Measurements from ENCODE around the gene ZBTB45. TPM values are rescaled to one million over a fixed set of nuclear protein-coding genes. Genes with fewer than 3 reads are reported as not detected.

ZBTB45 gene
- total and polyA plus RNA-seq, 9 of the 15 experiments (the other 6 are each of a cell fraction or from before 2014, with no cell fraction given) = 0.08 to 16.1 (median 1.8) TPM

DNA sequence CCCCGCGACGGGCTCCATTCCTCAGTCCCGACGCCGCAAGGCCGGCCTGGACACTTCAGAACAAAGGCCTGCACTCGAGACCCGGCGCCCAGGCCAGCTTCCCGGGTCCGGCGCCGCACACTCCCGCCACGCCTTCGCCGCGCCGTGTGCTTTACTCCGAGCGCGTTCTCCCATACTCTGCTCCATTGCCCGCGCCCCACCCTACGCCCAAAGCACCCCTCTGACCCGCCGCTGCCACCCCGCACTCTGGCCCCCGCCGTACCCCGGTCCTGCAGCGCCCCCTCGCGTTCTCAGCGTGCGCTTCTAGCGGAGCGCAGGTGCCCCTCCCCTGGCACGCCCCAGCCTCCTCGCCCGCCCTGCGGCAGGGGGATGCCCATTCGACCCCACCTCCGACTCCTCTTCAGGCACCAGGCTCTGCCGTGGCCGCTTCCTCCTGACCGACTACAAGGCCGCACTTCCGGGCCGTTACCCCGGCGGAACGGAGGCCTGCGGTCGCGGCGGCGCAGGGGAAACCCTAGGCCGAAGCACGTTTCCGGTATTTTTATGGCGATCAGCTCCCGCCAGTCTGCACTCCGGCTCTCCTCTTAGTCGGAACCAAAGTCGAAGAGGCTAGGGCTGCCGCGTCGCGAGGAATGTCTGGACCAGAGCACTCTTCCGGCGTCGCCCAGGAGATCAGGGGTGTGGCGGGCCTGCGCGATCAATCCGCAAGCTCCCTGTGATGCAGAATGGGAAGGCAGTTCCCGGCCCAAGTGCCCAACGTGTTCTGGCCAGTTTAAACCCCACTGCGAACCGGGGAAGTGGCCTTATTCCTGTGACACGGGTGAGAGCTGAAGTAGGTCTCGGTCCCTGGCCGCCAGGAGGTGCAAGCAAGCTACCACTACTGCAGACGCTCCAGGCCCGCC lies at the start of gene ZBTB45 (continued):
- TF ChIP-seq, protein P1, sequence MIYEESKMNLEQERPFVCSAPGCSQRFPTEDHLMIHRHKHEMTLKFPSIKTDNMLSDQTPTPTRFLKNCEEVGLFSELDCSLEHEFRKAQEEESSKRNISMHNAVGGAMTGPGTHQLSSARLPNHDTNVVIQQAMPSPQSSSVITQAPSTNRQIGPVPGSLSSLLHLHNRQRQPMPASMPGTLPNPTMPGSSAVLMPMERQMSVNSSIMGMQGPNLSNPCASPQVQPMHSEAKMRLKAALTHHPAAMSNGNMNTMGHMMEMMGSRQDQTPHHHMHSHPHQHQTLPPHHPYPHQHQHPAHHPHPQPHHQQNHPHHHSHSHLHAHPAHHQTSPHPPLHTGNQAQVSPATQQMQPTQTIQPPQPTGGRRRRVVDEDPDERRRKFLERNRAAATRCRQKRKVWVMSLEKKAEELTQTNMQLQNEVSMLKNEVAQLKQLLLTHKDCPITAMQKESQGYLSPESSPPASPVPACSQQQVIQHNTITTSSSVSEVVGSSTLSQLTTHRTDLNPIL (CRISPR knock-in tag; IDR thresholded peaks at IDR 0.05) = no peak
- TF ChIP-seq ZFP36 (IDR thresholded peaks at IDR 0.05; ENCODE audit: low read depth, low read length, partially characterized antibody) (peak; percentile 25), CBX5 (IDR thresholded peaks at IDR 0.05; ENCODE audit: borderline replicate concordance, low read depth) (peak; percentile 75), EP300 (IDR thresholded peaks at IDR 0.05; ENCODE audit: low read length) (peak; percentile 15; the same call in 1 of the 2 replicates), ZNF239 (CRISPR knock-in tag; IDR thresholded peaks at IDR 0.05) (peak; percentile 30; the same call in 1 of the 2 replicates), ZNF589 (CRISPR knock-in tag; IDR thresholded peaks at IDR 0.05; ENCODE audit: low read depth) (0 out of 2 replicates have a peak, but pooled peaks have one; percentile 20), NR4A1 (CRISPR knock-in tag; IDR thresholded peaks at IDR 0.05) (peak; percentile 49; the same call in 1 of the 2 replicates), NR4A1 (tag; IDR thresholded peaks at IDR 0.05) (peak; percentile 54; the same call in 1 of the 2 replicates), SIN3B (IDR thresholded peaks at IDR 0.05; ENCODE audit: low read depth) (peak; percentile 99), CTBP1 (IDR thresholded peaks at IDR 0.05; ENCODE audit: borderline replicate concordance) (peak; percentile 94), CHD4 (IDR thresholded peaks at IDR 0.05; ENCODE audit: insufficient read depth, insufficient replicate concordance, low read depth, low read length, poor library complexity, severe bottlenecking) (no peak), TAF1 (IDR thresholded peaks at IDR 0.05; ENCODE audit: control insufficient read depth, extremely low read depth, insufficient read depth, low read length, severe bottlenecking) (peak; percentile 93), ZFX (CRISPR knock-in tag; IDR thresholded peaks at IDR 0.05) (peak; percentile 100)
- TF ChIP-seq, protein P2, sequence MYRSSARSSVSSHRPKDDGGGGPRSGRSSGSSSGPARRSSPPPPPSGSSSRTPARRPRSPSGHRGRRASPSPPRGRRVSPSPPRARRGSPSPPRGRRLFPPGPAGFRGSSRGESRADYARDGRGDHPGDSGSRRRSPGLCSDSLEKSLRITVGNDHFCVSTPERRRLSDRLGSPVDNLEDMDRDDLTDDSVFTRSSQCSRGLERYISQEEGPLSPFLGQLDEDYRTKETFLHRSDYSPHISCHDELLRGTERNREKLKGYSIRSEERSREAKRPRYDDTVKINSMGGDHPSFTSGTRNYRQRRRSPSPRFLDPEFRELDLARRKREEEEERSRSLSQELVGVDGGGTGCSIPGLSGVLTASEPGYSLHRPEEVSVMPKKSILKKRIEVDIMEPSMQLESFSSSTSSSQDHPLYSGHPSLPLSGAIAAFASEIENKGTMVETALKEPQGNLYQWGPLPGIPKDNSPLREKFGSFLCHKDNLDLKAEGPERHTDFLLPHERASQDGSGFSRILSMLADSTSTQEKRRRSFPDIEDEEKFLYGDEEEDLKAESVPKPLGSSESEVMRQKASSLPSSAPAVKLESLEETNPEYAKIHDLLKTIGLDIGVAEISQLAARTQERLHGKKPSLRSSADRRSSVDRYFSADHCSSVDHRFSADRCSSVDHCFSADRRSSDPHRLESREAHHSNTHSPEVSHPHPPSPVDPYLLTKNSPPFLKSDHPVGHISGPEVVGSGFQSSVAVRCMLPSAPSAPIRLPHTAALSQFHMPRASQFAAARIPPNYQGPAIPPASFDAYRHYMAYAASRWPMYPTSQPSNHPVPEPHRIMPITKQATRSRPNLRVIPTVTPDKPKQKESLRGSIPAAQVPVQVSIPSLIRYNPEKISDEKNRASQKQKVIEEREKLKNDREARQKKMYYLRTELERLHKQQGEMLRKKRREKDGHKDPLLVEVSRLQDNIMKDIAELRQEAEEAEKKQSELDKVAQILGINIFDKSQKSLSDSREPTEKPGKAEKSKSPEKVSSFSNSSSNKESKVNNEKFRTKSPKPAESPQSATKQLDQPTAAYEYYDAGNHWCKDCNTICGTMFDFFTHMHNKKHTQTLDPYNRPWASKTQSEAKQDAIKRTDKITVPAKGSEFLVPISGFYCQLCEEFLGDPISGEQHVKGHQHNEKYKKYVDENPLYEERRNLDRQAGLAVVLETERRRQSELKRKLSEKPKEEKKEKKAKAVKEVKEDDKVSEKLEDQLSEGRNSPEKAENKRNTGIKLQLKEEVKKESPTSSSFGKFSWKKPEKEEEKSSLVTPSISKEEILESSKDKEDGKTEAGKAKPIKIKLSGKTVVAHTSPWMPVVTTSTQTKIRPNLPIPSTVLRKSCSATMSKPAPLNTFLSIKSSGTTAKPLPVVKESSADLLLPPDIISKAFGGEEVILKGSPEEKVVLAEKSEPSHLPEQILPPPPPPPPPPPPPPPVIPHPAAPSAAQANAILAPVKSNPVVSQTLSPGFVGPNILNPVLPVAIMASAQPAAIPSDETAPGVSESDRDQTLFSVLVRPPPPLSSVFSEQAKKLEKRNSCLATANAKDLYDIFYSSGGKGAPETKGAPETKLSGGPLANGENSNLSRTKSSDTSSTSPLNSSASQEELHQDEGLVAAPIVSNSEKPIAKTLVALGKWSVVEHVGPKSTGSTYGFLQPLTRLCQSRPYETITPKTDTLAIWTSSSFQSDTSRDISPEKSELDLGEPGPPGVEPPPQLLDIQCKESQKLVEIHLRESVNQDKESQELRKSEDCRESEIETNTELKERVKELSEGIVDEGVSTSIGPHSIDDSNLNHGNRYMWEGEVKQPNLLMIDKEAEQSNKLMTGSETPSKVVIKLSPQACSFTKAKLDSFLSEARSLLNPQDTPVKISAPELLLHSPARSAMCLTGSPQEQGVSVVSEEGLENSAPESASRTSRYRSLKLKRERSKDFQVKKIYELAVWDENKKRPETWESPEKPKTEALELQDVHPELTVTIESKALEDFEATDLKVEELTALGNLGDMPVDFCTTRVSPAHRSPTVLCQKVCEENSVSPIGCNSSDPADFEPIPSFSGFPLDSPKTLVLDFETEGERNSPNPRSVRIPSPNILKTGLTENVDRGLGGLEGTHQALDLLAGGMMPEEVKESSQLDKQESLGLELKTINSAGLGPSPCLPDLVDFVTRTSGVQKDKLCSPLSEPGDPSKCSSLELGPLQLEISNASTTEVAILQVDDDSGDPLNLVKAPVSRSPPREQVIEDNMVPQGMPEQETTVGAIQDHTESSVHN (IDR thresholded peaks at IDR 0.05; ENCODE audit: borderline replicate concordance in 1 of 2, low read depth in 1 of 2) = no peak
- TF ChIP-seq, protein P3, sequence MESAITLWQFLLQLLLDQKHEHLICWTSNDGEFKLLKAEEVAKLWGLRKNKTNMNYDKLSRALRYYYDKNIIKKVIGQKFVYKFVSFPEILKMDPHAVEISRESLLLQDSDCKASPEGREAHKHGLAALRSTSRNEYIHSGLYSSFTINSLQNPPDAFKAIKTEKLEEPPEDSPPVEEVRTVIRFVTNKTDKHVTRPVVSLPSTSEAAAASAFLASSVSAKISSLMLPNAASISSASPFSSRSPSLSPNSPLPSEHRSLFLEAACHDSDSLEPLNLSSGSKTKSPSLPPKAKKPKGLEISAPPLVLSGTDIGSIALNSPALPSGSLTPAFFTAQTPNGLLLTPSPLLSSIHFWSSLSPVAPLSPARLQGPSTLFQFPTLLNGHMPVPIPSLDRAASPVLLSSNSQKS (CRISPR knock-in tag; IDR thresholded peaks at IDR 0.05) = no peak

Data from K562 (cell line).